ENCODE results near the gene MC2R.

Gene MC2R

DNA sequence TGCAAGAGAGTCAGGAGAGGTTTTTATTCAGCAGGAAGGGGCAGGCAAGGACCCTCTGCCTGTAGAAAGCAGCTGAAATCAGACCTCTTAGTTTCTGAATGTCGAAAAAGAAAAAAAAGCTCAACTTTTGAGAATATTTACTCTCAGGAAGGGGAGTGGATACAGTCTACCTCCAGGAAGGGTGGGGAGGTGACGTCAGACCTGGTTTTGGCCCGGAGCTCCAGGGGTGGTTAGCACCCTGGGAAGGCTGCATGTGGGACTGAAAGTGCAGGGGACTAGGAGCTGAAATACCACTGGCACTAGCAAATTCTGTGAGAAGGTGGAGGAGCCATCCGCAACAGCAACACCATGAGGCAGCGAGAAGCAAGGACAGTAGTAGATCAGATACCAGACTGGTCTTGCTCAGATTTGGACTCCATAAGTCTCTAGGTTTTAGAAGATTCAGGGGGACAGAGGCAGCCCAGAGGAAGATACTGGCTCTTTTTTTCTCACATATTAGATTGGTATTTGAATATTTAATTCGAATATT lies 19.8 kb downstream of the MC2R start:
- Histone ChIP-seq H3K4me3 (ENCODE audit: insufficient read depth, low read depth, low read length) (no peak overlapping the region), H3K9me3 (ENCODE audit: control insufficient read depth, low read length) (no peaks in the 10 kb centered on the region), H3K27ac (ENCODE audit: insufficient read depth, low read depth, low read length, poor library complexity, severe bottlenecking) (no peak overlapping the region), H3K27me3 (ENCODE audit: control insufficient read depth, insufficient read depth, low read length, poor library complexity, severe bottlenecking) (no peaks in the 10 kb centered on the region), H3K4me1 (ENCODE audit: control insufficient read depth, insufficient read depth, low read length) (peaks cover 3% of the 10 kb centered on the region), H3K36me3 (ENCODE audit: control insufficient read depth, insufficient read depth, low read length) (no peaks in the 10 kb centered on the region)
- 90 to 93% methylated on average over 5 to 6 of the region's 6 CpGs for WGBS, 2 experiments

DNA sequence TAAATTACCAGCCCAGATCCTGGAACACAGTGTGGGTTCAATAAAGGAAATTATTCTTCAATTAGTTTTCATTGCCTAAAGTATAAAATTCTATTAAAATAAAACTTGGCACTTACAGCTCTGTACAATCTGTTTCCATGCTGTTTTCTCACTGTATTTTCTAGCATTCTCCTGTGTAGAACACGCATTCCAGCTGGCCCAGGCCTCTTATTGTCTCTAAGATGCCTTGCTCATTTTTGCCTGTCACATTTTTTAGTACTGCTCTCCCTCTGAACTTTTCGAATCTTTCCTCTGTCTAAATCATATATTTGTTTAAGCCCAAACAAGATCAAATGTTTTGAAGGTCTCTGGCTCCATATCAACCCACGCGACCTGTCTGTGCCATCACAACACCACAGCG lies 20.8 kb downstream of the MC2R start:
- H3K4me1 ChIP-seq (ENCODE audit: control insufficient read depth, insufficient read depth, low read length) = peaks cover 5% of the 10 kb centered on the region
- H3K36me3 ChIP-seq (ENCODE audit: control insufficient read depth, insufficient read depth, low read length) = no peaks in the 10 kb centered on the region
- no peaks in the 10 kb centered on the region for H3K27me3 ChIP-seq (ENCODE audit: control insufficient read depth, insufficient read depth, low read length, poor library complexity, severe bottlenecking)
- 94 to 95% methylated on average over 5 of the region's 5 CpGs for WGBS, 2 experiments
- no peaks in the 10 kb centered on the region for H3K9me3 ChIP-seq (ENCODE audit: control insufficient read depth, low read length)
- no peak overlapping the region for H3K27ac ChIP-seq (ENCODE audit: insufficient read depth, low read depth, low read length, poor library complexity, severe bottlenecking)
- H3K4me3 ChIP-seq (ENCODE audit: insufficient read depth, low read depth, low read length) = no peak overlapping the region

DNA sequence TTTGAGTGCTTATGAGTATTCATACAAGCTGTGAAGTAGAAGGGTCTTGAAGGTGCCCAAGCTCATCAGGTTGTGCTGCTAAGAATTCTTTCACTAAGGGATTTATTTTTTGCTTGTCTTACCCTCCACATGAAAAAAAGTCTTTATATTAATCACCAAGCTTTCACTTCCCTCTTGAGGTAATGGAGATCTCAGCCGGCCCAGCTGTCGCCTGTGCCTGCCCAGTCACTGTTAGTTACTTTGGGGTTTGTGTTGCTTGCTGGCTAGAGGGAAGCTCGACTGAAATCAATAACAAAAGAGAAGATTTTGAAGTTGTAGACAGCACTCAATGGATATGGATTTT lies 21.9 kb downstream of the MC2R start:
- WGBS, 2 experiments = 86 to 87% methylated on average over 3 of the region's 3 CpGs

GRCh38 chr18:13892098-13892497 lies 23.2 kb downstream of the MC2R start:
- 88 to 92% methylated on average over 5 of the region's 5 CpGs for WGBS, 2 experiments
- Histone ChIP-seq H3K36me3 (ENCODE audit: control insufficient read depth, insufficient read depth, low read length) (no peaks in the 10 kb centered on the region), H3K9me3 (ENCODE audit: control insufficient read depth, low read length) (no peaks in the 10 kb centered on the region), H3K4me3 (ENCODE audit: insufficient read depth, low read depth, low read length) (no peak overlapping the region), H3K4me1 (ENCODE audit: control insufficient read depth, insufficient read depth, low read length) (peaks cover 5% of the 10 kb centered on the region), H3K27me3 (ENCODE audit: control insufficient read depth, insufficient read depth, low read length, poor library complexity, severe bottlenecking) (no peaks in the 10 kb centered on the region), H3K27ac (ENCODE audit: insufficient read depth, low read depth, low read length, poor library complexity, severe bottlenecking) (no peak overlapping the region)

More for the DNA sequence above, 21.9 kb downstream of the MC2R start:
- no peak overlapping the region for H3K4me3 ChIP-seq (ENCODE audit: insufficient read depth, low read depth, low read length)
- H3K9me3 ChIP-seq (ENCODE audit: control insufficient read depth, low read length) = no peaks in the 10 kb centered on the region
- H3K4me1 ChIP-seq (ENCODE audit: control insufficient read depth, insufficient read depth, low read length) = peaks cover 5% of the 10 kb centered on the region
- H3K27ac ChIP-seq (ENCODE audit: insufficient read depth, low read depth, low read length, poor library complexity, severe bottlenecking) = no peak overlapping the region
- H3K27me3 ChIP-seq (ENCODE audit: control insufficient read depth, insufficient read depth, low read length, poor library complexity, severe bottlenecking) = no peaks in the 10 kb centered on the region
- no peaks in the 10 kb centered on the region for H3K36me3 ChIP-seq (ENCODE audit: control insufficient read depth, insufficient read depth, low read length)

DNA sequence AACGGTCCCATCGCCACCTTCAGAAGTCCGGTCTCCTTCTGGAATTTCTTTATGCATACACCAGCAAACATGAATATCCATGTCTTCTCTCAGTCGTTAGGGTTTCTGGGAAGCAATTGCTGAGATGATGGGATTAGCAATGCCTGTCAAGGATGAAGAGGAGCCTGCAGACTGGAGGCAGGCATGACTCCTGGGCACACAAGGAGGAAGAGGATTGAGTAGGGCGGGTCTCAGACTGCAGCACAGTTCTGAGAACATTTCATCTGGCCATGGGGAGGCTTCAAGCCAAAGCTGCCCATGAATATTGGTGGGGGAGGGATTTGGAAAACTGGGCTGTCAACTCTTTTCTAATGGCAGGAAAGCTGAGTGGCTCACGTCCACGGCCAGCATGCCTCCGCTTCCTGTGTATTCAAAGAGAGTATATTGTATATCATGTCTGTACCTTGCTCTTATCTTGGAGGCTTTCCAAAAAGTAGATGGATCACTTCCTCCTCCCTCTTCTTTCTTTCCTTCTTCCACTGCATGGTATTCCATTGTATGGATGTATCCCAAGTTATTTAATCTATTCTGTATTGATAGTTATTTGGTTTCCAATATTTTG lies 24.5 kb downstream of the MC2R start:
- WGBS, 2 experiments = 89 to 93% methylated on average over 8 of the region's 8 CpGs
- H3K4me3 ChIP-seq (ENCODE audit: insufficient read depth, low read depth, low read length) = no peak overlapping the region
- H3K27ac ChIP-seq (ENCODE audit: insufficient read depth, low read depth, low read length, poor library complexity, severe bottlenecking) = no peak overlapping the region

GRCh38 chr18:13889671-13890070 lies 25.7 kb downstream of the MC2R start:
- Histone ChIP-seq H3K4me1 (ENCODE audit: control insufficient read depth, insufficient read depth, low read length) (peaks cover 5% of the 10 kb centered on the region), H3K36me3 (ENCODE audit: control insufficient read depth, insufficient read depth, low read length) (no peaks in the 10 kb centered on the region), H3K27me3 (ENCODE audit: control insufficient read depth, insufficient read depth, low read length, poor library complexity, severe bottlenecking) (no peaks in the 10 kb centered on the region), H3K27ac (ENCODE audit: insufficient read depth, low read depth, low read length, poor library complexity, severe bottlenecking) (no peak overlapping the region), H3K4me3 (ENCODE audit: insufficient read depth, low read depth, low read length) (no peak overlapping the region), H3K9me3 (ENCODE audit: control insufficient read depth, low read length) (no peaks in the 10 kb centered on the region)
- 65 to 76% methylated on average over 1 to 2 of the region's 2 CpGs for WGBS, 2 experiments

More for the DNA sequence above, 24.5 kb downstream of the MC2R start:
- H3K9me3 ChIP-seq (ENCODE audit: control insufficient read depth, low read length) = no peaks in the 10 kb centered on the region
- peaks cover 5% of the 10 kb centered on the region for H3K4me1 ChIP-seq (ENCODE audit: control insufficient read depth, insufficient read depth, low read length)
- no peaks in the 10 kb centered on the region for H3K36me3 ChIP-seq (ENCODE audit: control insufficient read depth, insufficient read depth, low read length)
- H3K27me3 ChIP-seq (ENCODE audit: control insufficient read depth, insufficient read depth, low read length, poor library complexity, severe bottlenecking) = no peaks in the 10 kb centered on the region

GRCh38 chr18:13888191-13888716 lies 27.1 kb downstream of the MC2R start:
- 92% methylated on average over 5 of the region's 5 CpGs for WGBS, 2 experiments
- Histone ChIP-seq H3K4me1 (ENCODE audit: control insufficient read depth, insufficient read depth, low read length) (peaks cover 5% of the 10 kb centered on the region), H3K27ac (ENCODE audit: insufficient read depth, low read depth, low read length, poor library complexity, severe bottlenecking) (no peak overlapping the region), H3K9me3 (ENCODE audit: control insufficient read depth, low read length) (no peaks in the 10 kb centered on the region), H3K4me3 (ENCODE audit: insufficient read depth, low read depth, low read length) (no peak overlapping the region), H3K36me3 (ENCODE audit: control insufficient read depth, insufficient read depth, low read length) (no peaks in the 10 kb centered on the region), H3K27me3 (ENCODE audit: control insufficient read depth, insufficient read depth, low read length, poor library complexity, severe bottlenecking) (no peaks in the 10 kb centered on the region)

- Histone ChIP-seq H3K36me3 (ENCODE audit: control insufficient read depth, insufficient read depth, low read length) (no peaks in the 10 kb centered on the region), H3K27ac (ENCODE audit: insufficient read depth, low read depth, low read length, poor library complexity, severe bottlenecking) (no peak overlapping the region), H3K27me3 (ENCODE audit: control insufficient read depth, insufficient read depth, low read length, poor library complexity, severe bottlenecking) (no peaks in the 10 kb centered on the region), H3K4me1 (ENCODE audit: control insufficient read depth, insufficient read depth, low read length) (peaks cover 2% of the 10 kb centered on the region), H3K9me3 (ENCODE audit: control insufficient read depth, low read length) (no peaks in the 10 kb centered on the region), H3K4me3 (ENCODE audit: insufficient read depth, low read depth, low read length) (no peak overlapping the region)
- WGBS, 2 experiments = 93 to 95% methylated on average over 14 of the region's 14 CpGs
Observed at GRCh38 chr18:13885009-13885408, 30.3 kb downstream of the MC2R start.

- 78 to 81% methylated on average over 1 of the region's 1 CpG for WGBS, 2 experiments
- H3K36me3 ChIP-seq (ENCODE audit: control insufficient read depth, insufficient read depth, low read length) = no peaks in the 10 kb centered on the region
- H3K27me3 ChIP-seq (ENCODE audit: control insufficient read depth, insufficient read depth, low read length, poor library complexity, severe bottlenecking) = no peaks in the 10 kb centered on the region
- no peaks in the 10 kb centered on the region for H3K9me3 ChIP-seq (ENCODE audit: control insufficient read depth, low read length)
- H3K27ac ChIP-seq (ENCODE audit: insufficient read depth, low read depth, low read length, poor library complexity, severe bottlenecking) = no peak overlapping the region
- H3K4me3 ChIP-seq (ENCODE audit: insufficient read depth, low read depth, low read length) = no peak overlapping the region
- no peaks in the 10 kb centered on the region for H3K4me1 ChIP-seq (ENCODE audit: control insufficient read depth, insufficient read depth, low read length)
Observed at GRCh38 chr18:13879937-13880336, 35.4 kb downstream of the MC2R start.

DNA sequence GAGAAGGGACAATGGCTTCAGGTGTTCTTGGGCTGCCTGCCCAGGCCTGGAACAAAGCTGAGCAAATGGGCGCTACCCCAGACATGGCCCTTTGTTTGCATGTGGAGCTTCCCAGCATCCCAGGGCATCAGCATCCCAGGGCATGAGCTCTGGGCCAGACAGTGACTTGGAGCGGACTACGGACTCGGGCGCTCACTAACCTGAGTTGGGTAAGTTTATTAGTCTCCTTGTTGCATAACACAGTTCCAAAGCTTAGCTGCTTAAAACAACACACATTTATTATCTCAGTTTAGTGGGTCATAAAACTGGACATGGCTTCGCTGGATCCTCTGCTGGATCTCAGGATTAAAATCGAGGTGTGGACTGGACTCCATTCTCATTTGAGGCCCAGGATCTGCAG lies 35.8 kb downstream of the MC2R start:
- Histone ChIP-seq H3K4me1 (ENCODE audit: control insufficient read depth, insufficient read depth, low read length) (no peaks in the 10 kb centered on the region), H3K9me3 (ENCODE audit: control insufficient read depth, low read length) (no peaks in the 10 kb centered on the region), H3K36me3 (ENCODE audit: control insufficient read depth, insufficient read depth, low read length) (no peaks in the 10 kb centered on the region), H3K4me3 (ENCODE audit: insufficient read depth, low read depth, low read length) (no peak overlapping the region), H3K27me3 (ENCODE audit: control insufficient read depth, insufficient read depth, low read length, poor library complexity, severe bottlenecking) (no peaks in the 10 kb centered on the region), H3K27ac (ENCODE audit: insufficient read depth, low read depth, low read length, poor library complexity, severe bottlenecking) (no peak overlapping the region)
- 96% methylated on average over 7 of the region's 7 CpGs for WGBS, 2 experiments
